Activated CD8-positive, alpha-beta memory T cell treated with anti-CD3 and anti-CD28 coated beads for 24 hours (primary cell): ENCODE measurements around the gene TSPAN13.

ENCODE experiments used
- DNase-seq: peaks from one replicate; pipeline ENCODE4 v3.0.0-alpha.2; 2020

TSPAN13 gene

GRCh38 chr7:16778476-16778875 is 24.9 kb downstream of the TSPAN13 start:
- no peak for DNase-seq

GRCh38 chr7:16779051-16779450 is 25.5 kb downstream of the TSPAN13 start:
- no peak for DNase-seq

GRCh38 chr7:16780596-16780995 is 27.0 kb downstream of the TSPAN13 start:
- no peak for DNase-seq

GRCh38 chr7:16785321-16785720 is 31.8 kb downstream of the TSPAN13 start:
- no peak for DNase-seq

- DNase-seq: no peak
These were observed 32.3 kb downstream of the TSPAN13 start for GRCh38 chr7:16785846-16786245.

GRCh38 chr7:16786257-16786656 is 32.7 kb downstream of the TSPAN13 start:
- DNase-seq: no peak

- no peak for DNase-seq
These were observed 33.6 kb downstream of the TSPAN13 start for GRCh38 chr7:16787127-16787526.

GRCh38 chr7:16791071-16791470 is 37.5 kb downstream of the TSPAN13 start:
- DNase-seq: no peak

GRCh38 chr7:16791905-16792698 is 38.5 kb downstream of the TSPAN13 start:
- no peak for DNase-seq

- DNase-seq: no peak
These were observed 41.4 kb downstream of the TSPAN13 start for GRCh38 chr7:16794986-16795385.

- DNase-seq: no peak
These were observed 42.1 kb downstream of the TSPAN13 start for GRCh38 chr7:16795624-16796023.

- DNase-seq: no peak
These were observed 47.6 kb downstream of the TSPAN13 start for GRCh38 chr7:16801111-16801542.

- DNase-seq: no peak
These were observed 48.0 kb downstream of the TSPAN13 start for GRCh38 chr7:16801579-16801978.

GRCh38 chr7:16803125-16803524 is 49.6 kb downstream of the TSPAN13 start:
- no peak for DNase-seq

- no peak for DNase-seq
These were observed 50.5 kb downstream of the TSPAN13 start for GRCh38 chr7:16803881-16804673.

- DNase-seq: no peak
These were observed 51.3 kb downstream of the TSPAN13 start, which contains the start of gene AGR2 for GRCh38 chr7:16804674-16805439. Gene AGR2, minus strand, starts transcription at chr7:16804999. Its CDS starts 3,203 bp downstream, at chr7:16801796.

- no peak for DNase-seq
These were observed 51.9 kb downstream of the TSPAN13 start for GRCh38 chr7:16805441-16805840.

- DNase-seq: no peak
These were observed 56.6 kb downstream of the TSPAN13 start for GRCh38 chr7:16810112-16810511.

GRCh38 chr7:16810573-16810972 is 57.0 kb downstream of the TSPAN13 start:
- no peak for DNase-seq

- no peak for DNase-seq
These were observed 58.0 kb downstream of the TSPAN13 start for GRCh38 chr7:16811551-16811950.

- DNase-seq: no peak
These were observed 59.1 kb downstream of the TSPAN13 start for GRCh38 chr7:16812542-16813231.

GRCh38 chr7:16813232-16813616 is 59.7 kb downstream of the TSPAN13 start:
- no peak for DNase-seq

GRCh38 chr7:16815001-16815400 is 61.4 kb downstream of the TSPAN13 start:
- DNase-seq: no peak
